Measurements from ENCODE around the gene JMJD7.

The JMJD7 gene

GRCh38 chr15:41868321-41868720 lies 40.4 kb downstream of the JMJD7 start:
- no peak for TF ChIP-seq CTCF (IDR thresholded peaks at IDR 0.05; ENCODE audit: control insufficient read depth, extremely low read depth, insufficient read depth)
- no peak for DNase-seq (ENCODE audit: low read depth)
- H3K4me3 ChIP-seq (ENCODE audit: low read depth, low read length), result no peak overlapping the region

GRCh38 chr15:41869770-41870688 lies 42.1 kb downstream of the JMJD7 start:
- no peak for TF ChIP-seq CTCF (IDR thresholded peaks at IDR 0.05; ENCODE audit: control insufficient read depth, extremely low read depth, insufficient read depth)
- H3K4me3 ChIP-seq (ENCODE audit: low read depth, low read length), result no peak overlapping the region

GRCh38 chr15:41870689-41871081 lies 42.8 kb downstream of the JMJD7 start:
- DNase-seq (ENCODE audit: low read depth), result no peak
- no peak overlapping the region for H3K4me3 ChIP-seq (ENCODE audit: low read depth, low read length)
- TF ChIP-seq CTCF (IDR thresholded peaks at IDR 0.05; ENCODE audit: control insufficient read depth, extremely low read depth, insufficient read depth), result no peak

More at GRCh38 chr15:41869770-41870688, 42.1 kb downstream of the JMJD7 start:
- no peak for DNase-seq (ENCODE audit: low read depth)

GRCh38 chr15:41871175-41871905 lies 43.4 kb downstream of the JMJD7 start:
- H3K4me3 ChIP-seq (ENCODE audit: low read depth, low read length), result no peak overlapping the region
- TF ChIP-seq CTCF (IDR thresholded peaks at IDR 0.05; ENCODE audit: control insufficient read depth, extremely low read depth, insufficient read depth), result no peak
- no peak for DNase-seq (ENCODE audit: low read depth)

GRCh38 chr15:41872166-41872747 lies 44.4 kb downstream of the JMJD7 start:
- TF ChIP-seq CTCF (IDR thresholded peaks at IDR 0.05; ENCODE audit: control insufficient read depth, extremely low read depth, insufficient read depth), result no peak
- no peak overlapping the region for H3K4me3 ChIP-seq (ENCODE audit: low read depth, low read length)
- no peak for DNase-seq (ENCODE audit: low read depth)

DNA sequence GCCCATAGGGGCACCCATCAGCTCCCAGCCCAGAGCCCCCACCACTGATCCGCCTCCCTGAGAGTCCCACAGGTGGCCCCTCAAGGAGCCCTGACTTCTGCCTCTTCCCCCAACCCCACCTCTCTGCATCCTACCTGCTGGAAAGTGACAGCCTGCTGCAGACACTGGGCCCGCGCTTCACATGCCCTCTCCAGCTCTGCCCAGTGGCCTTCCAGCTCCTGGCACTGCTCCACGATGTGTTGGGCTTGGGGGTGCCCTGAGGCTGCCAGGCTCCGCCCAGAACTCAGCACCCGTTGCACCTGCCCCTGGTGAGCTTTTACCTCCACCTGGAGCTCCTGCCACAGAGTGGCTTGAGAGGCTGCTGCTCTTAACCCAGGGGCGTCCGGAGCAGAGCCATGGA lies 45.8 kb downstream of the JMJD7 start:
- no peak overlapping the region for H3K4me3 ChIP-seq (ENCODE audit: low read depth, low read length)
- no peak for TF ChIP-seq CTCF (IDR thresholded peaks at IDR 0.05; ENCODE audit: control insufficient read depth, extremely low read depth, insufficient read depth)
- DNase-seq (ENCODE audit: low read depth), result no peak
